Hepatocyte (in vitro differentiated cells): ENCODE data around the gene PLEKHG4. TPM values are rescaled to one million over a fixed set of nuclear protein-coding genes. Genes with fewer than 3 reads are reported as not detected.

Source experiments
- DNase-seq: peaks from one replicate; pipeline ENCODE4 v3.0.0-alpha.2; 2016; ENCODE audit warnings: low spot score
- H2AFZ ChIP-seq: fragments of 200-600 bp; sonication (generic); 2 replicates; pipeline ENCODE4 v1.6.0; 2016; ENCODE audit warnings: antibody characterized with exemption, mild to moderate bottlenecking
- H3K27ac ChIP-seq: fragments of 200-600 bp; sonication (generic); 2 replicates; pipeline ENCODE4 v1.5.1; 2016; ENCODE audit warnings: mild to moderate bottlenecking
- H3K27me3 ChIP-seq: fragments of 200-600 bp; sonication (generic); 2 replicates; pipeline ENCODE4 v1.6.1; 2016
- H3K36me3 ChIP-seq: fragments of 200-600 bp; sonication (generic); replicated peaks from 2 replicates; pipeline ENCODE4 v1.5.1; 2016; ENCODE audit warnings: low read depth; ENCODE audit not compliant: insufficient read depth
- H3K4me1 ChIP-seq: fragments of 200-600 bp; sonication (generic); 2 replicates; pipeline ENCODE4 v1.5.1; 2016; ENCODE audit warnings: mild to moderate bottlenecking, moderate library complexity; ENCODE audit not compliant: insufficient read depth
- H3K4me2 ChIP-seq: fragments of 200-600 bp; sonication (generic); 2 replicates; pipeline ENCODE4 v1.6.0; 2016
- H3K4me3 ChIP-seq: fragments of 200-600 bp; sonication (generic); 2 replicates; pipeline ENCODE4 v1.5.1; 2016; ENCODE audit warnings: mild to moderate bottlenecking
- H3K79me2 ChIP-seq: fragments of 200-600 bp; sonication (generic); 2 replicates; pipeline ENCODE4 v1.6.0; 2017; ENCODE audit warnings: mild to moderate bottlenecking
- H3K9me2 ChIP-seq: fragments of 200-600 bp; sonication (generic); replicated peaks from 2 replicates; pipeline ENCODE4 v1.6.0; 2017; ENCODE audit warnings: mild to moderate bottlenecking; ENCODE audit not compliant: insufficient read depth
- H3K9me3 ChIP-seq: fragments of 200-600 bp; sonication (generic); 2 replicates; pipeline ENCODE4 v1.5.1; 2016; ENCODE audit warnings: low read depth, mild to moderate bottlenecking
- H4K20me1 ChIP-seq: fragments of 200-600 bp; sonication (generic); 2 replicates; pipeline ENCODE4 v1.6.0; 2016; ENCODE audit warnings: mild to moderate bottlenecking; ENCODE audit not compliant: insufficient read depth, poor library complexity, severe bottlenecking
- CTCF ChIP-seq: fragments of 200-600 bp; sonication (generic); IDR thresholded peaks from 2 replicates; pipeline ENCODE4 v1.5.1; 2016; ENCODE audit warnings: antibody characterized with exemption, mild to moderate bottlenecking; ENCODE audit not compliant: poor library complexity
- EZH2 ChIP-seq: fragments of 200-600 bp; sonication (generic); IDR thresholded peaks from 2 replicates; pipeline ENCODE4 v1.6.1; 2016; ENCODE audit warnings: antibody characterized with exemption, mild to moderate bottlenecking, borderline replicate concordance
- EZH2phosphoT487 ChIP-seq: fragments of 200-600 bp; sonication (generic); IDR thresholded peaks from one replicate; pipeline ENCODE4 v1.6.1; 2018; ENCODE audit warnings: antibody characterized with exemption, mild to moderate bottlenecking, low read depth, moderate library complexity; ENCODE audit not compliant: unreplicated experiment, severe bottlenecking
- WGBS: methylation state at CpG from one replicate; pipeline ENCODE4 v1.1.6; 2016; ENCODE audit warnings: low lambda C conversion rate; ENCODE audit errors: missing lambda C conversion rate; 5-methylcytosine and 5-hydroxymethylcytosine counted together
- polyA plus RNA-seq: library from polyadenylated mRNA; unstranded; fragments of >200 nt; fragmentation: Nextera tagmentation; extraction: Ambion mirVana; gene quantifications from 2 replicates; pipeline ENCODE4 v1.2.1, GENCODE V29; 2016
- total RNA-seq: library from RNA; depleted of rRNA; stranded (reverse); fragments of >200 nt; gene quantifications from 2 replicates; pipeline ENCODE4 v1.2.3, GENCODE V29; 2014

The PLEKHG4 gene
- total and polyA plus RNA-seq, 2 experiments from 2014 or later: 3.0 to 3.6 TPM

- WGBS: 91% methylated on average over 11 of the region's 11 CpGs
- no peaks in the 10 kb centered on the region for H3K36me3 ChIP-seq
- H3K79me2 ChIP-seq: no peaks in the 10 kb centered on the region
- no peak overlapping the region for H3K4me3 ChIP-seq
- no peaks in the 10 kb centered on the region for H3K27me3 ChIP-seq
- H3K9me2 ChIP-seq: no peaks in the 10 kb centered on the region
- DNase-seq: no peak
- no peaks in the 10 kb centered on the region for H3K9me3 ChIP-seq
- H2AFZ ChIP-seq: no peak overlapping the region
- no peak for TF ChIP-seq CTCF
- no peak for TF ChIP-seq EZH2phosphoT487
- no peak for TF ChIP-seq EZH2
- H3K27ac ChIP-seq: no peak overlapping the region
- H4K20me1 ChIP-seq: no peaks in the 10 kb centered on the region
- no peaks in the 10 kb centered on the region for H3K4me1 ChIP-seq
- H3K4me2 ChIP-seq: no peak overlapping the region
Observed at GRCh38 chr16:67270931-67271338, 8.4 kb upstream of the PLEKHG4 start.

DNA sequence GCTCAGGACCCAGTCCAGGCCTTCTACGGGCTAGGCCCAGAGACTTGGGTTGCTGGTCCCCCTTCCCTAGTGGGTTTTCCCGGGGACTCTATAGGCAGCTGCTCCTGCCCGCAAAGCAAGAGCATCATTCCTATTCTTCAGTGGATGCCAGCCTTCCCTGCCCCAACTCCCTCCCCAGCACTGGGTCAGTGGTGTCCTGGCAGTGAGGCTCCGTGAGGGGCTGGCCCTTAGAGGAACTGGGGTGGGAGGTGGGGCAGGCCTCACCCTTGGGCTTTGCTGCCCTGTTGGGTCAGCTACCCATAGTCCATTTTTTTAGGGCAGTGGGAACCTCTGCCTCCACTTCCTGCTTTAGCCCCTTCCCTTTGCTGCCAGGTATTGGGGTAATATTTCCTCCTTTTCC, 7.9 kb upstream of the PLEKHG4 start:
- Histone ChIP-seq H2AFZ (no peak overlapping the region), H3K4me1 (no peaks in the 10 kb centered on the region), H3K36me3 (no peaks in the 10 kb centered on the region), H3K27me3 (no peaks in the 10 kb centered on the region), H3K9me2 (no peaks in the 10 kb centered on the region), H3K27ac (no peak overlapping the region), H4K20me1 (no peaks in the 10 kb centered on the region), H3K9me3 (no peaks in the 10 kb centered on the region), H3K4me3 (no peak overlapping the region), H3K4me2 (no peak overlapping the region), H3K79me2 (no peaks in the 10 kb centered on the region)
- WGBS: 96% methylated on average over 4 of the region's 4 CpGs
- DNase-seq: no peak
- TF ChIP-seq CTCF (no peak), EZH2phosphoT487 (no peak), EZH2 (no peak)

GRCh38 chr16:67275321-67275720, 4.0 kb upstream of the PLEKHG4 start:
- TF ChIP-seq EZH2: no peak
- no peak for TF ChIP-seq CTCF
- no peak for TF ChIP-seq EZH2phosphoT487
- Histone ChIP-seq H3K4me3 (no peak overlapping the region), H3K4me1 (peaks cover 24% of the 10 kb centered on the region), H3K27ac (no peak overlapping the region), H3K36me3 (no peaks in the 10 kb centered on the region), H3K27me3 (no peaks in the 10 kb centered on the region), H4K20me1 (no peaks in the 10 kb centered on the region), H3K79me2 (no peaks in the 10 kb centered on the region), H2AFZ (no peak overlapping the region), H3K4me2 (no peak overlapping the region), H3K9me2 (no peaks in the 10 kb centered on the region), H3K9me3 (no peaks in the 10 kb centered on the region)
- DNase-seq: no peak
- WGBS: 80% methylated on average over 2 of the region's 2 CpGs
